VCaP (cell line): ENCODE measurements around the gene FKBP4.
A peak's percentile ranks its signal among the peaks of the same experiment; 100 is the strongest.

Source experiments
- H3K27ac ChIP-seq: fragments of 450-650 bp; 2 replicates; pipeline ENCODE4 v1.5.1; 2017
- TF ChIP-seq, protein P1 (sequence below): fragments of 450-650 bp; conservative IDR thresholded peaks from 2 replicates; pipeline ENCODE4 v1.5.1; 2017; ENCODE audit warnings: mild to moderate bottlenecking, moderate library complexity

The FKBP4 gene

DNA sequence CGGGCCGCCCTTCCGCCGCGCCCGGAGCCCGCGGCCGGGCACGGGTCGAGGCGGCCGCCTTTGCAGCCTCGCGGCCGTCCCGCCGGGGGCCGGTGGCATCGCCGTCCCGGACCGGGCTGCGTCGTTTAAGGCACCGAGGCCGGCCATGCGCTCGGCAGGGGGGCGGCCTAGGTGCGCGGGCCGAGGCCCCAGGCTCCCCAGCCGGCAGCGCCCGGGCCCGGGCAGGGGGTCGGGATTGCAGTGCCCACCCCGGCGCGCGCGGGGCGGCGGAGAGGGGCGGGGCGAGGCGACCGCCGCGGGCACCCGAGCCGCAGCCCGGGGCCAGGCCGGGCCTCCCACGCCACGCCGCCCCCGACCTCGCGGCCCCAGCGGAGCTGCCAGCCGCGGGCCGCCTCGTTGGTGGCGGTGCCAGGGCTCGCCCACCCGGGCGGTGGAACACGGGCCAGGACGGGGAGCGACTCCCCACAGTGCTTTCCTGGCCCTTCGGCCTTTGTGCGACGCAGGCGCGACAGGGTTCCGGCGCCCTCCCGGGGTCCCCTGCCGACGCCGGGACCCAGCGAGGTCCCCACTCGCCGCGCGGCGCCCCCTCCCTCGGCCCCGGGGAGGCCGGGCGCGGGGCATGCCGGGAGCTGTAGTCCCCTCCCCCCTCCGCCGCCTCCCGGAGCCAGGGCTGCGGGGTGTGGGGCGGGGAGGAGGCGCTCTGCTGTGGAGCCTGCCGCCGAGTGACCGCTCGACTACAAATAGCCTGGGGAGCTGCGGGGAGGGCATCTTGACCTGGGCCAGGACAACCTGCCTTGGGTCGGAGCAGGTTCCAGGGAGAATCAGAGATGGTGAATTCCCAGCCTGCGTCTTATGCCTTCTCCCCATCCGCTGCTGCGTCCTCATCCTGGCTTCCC is 769 bp downstream of the FKBP4 start:
- TF ChIP-seq, protein P1, sequence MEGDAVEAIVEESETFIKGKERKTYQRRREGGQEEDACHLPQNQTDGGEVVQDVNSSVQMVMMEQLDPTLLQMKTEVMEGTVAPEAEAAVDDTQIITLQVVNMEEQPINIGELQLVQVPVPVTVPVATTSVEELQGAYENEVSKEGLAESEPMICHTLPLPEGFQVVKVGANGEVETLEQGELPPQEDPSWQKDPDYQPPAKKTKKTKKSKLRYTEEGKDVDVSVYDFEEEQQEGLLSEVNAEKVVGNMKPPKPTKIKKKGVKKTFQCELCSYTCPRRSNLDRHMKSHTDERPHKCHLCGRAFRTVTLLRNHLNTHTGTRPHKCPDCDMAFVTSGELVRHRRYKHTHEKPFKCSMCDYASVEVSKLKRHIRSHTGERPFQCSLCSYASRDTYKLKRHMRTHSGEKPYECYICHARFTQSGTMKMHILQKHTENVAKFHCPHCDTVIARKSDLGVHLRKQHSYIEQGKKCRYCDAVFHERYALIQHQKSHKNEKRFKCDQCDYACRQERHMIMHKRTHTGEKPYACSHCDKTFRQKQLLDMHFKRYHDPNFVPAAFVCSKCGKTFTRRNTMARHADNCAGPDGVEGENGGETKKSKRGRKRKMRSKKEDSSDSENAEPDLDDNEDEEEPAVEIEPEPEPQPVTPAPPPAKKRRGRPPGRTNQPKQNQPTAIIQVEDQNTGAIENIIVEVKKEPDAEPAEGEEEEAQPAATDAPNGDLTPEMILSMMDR = no peak
- H3K27ac ChIP-seq = peak overlapping the region; percentile 97

DNA sequence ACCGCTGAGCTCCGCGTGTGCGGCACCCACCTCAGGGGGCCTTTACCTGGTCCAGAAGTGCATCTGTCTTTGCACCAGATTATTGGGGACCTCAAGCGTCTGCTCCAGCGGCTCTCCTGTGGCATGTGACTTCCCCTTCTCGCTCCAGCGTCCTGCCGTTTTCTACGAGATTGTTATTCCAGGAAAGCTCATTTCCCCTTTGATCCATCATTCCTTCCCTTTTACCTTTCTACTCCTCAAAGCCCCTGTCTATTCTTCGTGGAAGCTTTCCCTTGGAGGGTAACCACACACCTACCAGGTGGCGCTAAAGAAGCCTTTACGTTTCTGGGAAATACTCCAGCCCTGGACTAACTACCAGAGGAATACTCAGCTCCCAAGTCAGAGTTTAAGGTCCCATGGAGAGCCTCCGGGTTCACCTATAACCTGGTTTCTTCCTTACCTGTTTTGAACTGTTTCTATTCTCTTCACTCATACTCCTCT is 1.5 kb downstream of the FKBP4 start:
- H3K27ac ChIP-seq = peak overlapping the region; percentile 97
- TF ChIP-seq, protein P1 = peak; percentile 48

GRCh38 chr12:2797721-2798418 is 3.1 kb downstream of the FKBP4 start:
- TF ChIP-seq, protein P1 = peak; percentile 23; the same call in 1 of the 2 replicates
- peak overlapping the region; percentile 97 for H3K27ac ChIP-seq

DNA sequence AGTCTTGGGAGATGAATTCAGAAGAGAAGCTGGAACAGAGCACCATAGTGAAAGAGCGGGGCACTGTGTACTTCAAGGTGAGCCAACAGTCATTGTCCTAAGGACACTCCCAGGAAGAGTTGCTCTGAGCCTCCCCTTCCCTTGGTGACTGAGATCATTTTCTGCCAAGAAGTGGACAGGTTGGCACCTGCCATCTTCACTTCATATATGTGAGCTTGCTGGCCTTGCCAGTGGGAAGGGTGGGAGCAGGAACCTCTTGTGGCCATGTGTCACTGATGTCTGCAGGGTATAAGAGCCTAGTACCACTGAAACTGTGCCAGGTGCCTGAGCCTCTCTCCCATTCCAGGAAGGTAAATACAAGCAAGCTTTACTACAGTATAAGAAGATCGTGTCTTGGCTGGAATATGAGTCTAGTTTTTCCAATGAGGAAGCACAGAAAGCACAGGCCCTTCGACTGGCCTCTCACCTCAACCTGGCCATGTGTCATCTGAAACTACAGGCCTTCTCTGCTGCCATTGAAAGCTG is 5.3 kb downstream of the FKBP4 start:
- TF ChIP-seq, protein P1 = no peak
- peak overlapping the region; percentile 97 for H3K27ac ChIP-seq

GRCh38 chr12:2801044-2801783 is 6.4 kb downstream of the FKBP4 start:
- H3K27ac ChIP-seq = peak overlapping the region; percentile 97
- TF ChIP-seq, protein P1 = no peak

GRCh38 chr12:2803635-2804392 is 9.0 kb downstream of the FKBP4 start:
- TF ChIP-seq, protein P1 = no peak
- H3K27ac ChIP-seq = peak overlapping the region; percentile 97
